HK-2 (cell line): ENCODE results near the gene ITGAD.

Source experiments
- DNase-seq: peaks from one replicate; pipeline ENCODE4 v3.0.0-alpha.2; 2018; ENCODE audit not compliant: unreplicated experiment

Gene ITGAD

DNA sequence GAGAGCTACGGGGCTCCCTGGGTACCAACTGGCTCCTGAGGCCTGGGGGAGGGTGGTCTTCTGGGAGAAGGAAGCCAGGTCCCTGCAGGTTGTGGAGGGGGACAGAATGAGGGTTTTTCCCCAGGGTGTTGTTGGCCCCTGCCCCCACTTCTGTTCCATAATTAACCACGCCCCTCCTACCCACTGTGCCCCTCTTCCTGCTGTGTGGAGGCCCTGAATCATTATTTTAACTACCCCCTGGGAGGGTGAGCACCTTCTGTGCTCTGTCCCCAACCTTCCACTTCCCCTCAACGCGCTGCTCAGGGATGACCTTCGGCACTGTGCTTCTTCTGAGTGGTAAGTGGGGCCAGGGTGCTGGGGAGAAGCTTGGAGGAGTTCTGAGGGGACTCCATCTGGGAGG, at the start of gene ITGAD:
Gene ITGAD, plus strand, starts transcription at position 280 of the 400 bp plus-strand sequence. Its CDS starts 26 bp downstream, at position 306.
- no peak for DNase-seq

DNA sequence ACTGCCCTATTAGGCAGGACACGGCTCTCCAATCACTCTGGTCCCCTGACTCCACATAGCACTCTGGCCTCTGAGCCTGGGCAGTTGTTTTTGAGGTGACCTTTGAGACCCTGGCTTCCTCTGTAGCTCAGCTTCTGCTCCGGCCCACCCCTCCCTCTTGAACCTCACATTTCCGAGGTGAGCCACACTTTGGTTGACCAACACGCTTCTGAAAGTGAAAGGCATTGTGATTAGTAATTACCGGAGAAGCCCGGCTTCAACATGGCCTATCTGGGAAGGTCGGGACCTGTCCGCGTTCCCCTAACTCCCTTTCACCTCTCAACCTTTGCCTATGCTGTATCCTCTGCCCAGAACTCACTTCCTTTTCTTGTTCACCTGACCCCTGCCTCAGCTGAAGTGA, 48.4 kb upstream of the ITGAD start:
- DNase-seq, result no peak

DNA sequence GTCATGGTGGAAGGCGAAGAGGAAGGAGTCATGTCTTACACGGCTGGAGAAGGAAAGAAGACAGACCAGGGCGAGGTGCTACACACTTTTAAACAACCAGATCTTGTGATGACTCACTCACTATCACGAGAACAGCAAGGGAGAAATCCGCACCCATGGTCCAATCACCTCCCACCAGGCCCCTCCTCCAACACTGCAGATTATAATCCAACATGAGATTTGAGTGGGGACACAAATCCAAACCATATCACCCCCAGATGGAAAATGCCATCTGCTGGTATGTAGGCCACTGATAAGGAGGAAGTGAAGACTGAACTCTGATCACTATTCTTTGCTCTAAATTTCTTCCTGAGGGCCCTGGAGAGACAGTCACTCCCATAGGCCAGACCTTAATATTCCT, 45.7 kb upstream of the ITGAD start:
- DNase-seq, result no peak

DNA sequence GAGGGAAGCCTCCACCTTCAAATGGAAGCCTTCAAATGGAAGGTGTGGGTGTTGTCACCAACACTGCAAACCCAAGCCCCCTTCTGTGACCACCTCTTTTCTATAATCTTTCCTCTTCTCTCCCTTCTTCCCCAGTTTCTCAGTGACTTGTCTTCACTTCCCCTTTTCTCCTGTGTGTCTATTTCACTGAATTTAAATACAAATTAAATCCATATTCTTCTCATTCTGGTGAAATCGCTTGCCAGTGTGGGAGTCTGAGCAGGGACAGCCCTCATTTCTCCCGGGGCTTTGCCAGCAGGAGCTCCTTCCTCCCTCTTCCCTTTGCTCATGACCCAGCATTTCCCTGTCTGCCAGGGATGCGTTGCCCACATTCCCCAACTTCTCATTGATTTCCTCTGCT, 44.6 kb upstream of the ITGAD start:
- DNase-seq, result no peak

DNA sequence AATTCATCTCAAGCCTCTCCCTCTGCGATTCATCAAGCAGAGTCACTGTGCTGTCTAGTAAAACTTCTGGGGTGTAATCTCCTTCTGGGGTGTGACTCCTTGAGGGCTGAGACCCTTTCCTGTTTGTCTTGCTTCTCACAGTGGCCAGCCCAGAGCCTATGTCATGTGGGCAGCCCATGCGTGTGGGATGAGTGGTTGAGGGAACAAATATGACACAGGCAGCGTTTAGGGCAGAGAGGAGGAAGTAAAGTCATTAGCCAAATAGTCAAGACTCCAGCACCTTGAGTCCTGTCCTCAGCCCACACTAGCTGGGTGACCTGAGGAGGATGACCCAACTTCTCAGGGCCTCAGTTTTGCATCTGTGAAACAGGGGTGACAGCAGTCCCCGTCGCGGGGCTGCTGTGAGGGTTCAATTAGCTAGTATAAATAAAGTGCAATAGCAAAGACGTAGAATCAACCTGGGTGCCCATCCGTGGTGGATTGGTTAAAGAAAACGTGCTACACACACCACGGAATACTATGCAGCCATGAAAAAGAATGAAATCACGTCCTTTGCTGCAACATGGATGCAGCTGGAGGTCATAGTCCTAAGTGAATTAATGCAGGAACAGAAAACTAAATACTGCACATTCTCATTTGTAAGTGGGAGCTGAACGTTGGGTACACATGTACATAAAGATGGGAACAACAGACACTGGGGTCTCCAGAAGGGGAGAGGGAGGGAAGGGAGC, 42.7 kb upstream of the ITGAD start:
- DNase-seq, result no peak

DNA sequence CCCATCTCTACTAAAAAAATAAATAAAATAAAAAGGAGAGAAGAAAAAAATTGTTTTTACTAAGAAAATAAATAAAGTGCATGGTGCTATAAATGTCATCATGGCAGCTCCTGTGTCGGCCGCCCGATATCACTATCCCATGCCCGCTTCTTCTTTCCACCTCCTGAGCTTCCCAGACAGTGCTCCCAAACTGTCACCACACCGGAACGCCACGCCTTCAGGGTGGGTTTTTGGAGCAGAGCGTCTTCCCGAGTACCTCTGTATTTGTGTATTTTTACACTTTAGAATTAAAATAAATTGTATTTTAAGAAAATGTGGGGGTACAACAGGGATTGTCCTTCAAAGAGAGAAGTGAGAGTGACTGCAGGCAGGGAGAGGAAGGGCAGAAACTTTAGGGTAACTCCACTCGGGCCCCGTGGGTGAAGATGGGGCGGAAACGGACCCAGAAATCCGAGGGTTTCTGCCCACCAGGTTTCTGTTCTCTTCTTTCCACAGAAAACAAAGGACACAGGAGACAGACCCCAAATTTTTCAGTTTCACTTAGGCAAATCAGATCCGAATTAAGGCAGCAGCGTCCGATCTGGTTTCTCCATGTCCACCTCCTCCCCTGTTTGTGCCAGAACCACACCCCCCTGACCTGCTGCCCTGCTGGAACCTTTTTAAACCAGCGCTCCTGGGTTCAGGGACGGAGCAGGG, 41.7 kb upstream of the ITGAD start:
- DNase-seq, result no peak

DNA sequence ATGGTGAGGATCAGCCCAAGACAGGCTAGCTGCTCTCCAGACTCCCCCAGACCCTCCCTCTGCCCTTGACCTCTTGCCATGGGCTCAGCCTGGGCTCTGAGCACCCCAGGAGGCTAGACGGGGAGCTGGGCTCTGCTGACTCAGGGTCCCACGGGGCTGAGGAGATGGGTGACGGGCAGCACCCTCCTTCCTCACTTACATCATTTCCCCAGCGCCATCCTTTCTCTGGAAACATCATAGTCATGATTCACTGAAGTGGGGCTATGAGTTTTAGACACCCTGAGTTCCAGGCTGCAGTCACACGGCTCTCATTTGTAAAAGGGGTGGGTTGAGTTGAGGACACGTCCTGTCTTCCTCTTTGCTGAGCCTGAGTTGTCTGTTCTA, 41.2 kb upstream of the ITGAD start:
- DNase-seq, result no peak

DNA sequence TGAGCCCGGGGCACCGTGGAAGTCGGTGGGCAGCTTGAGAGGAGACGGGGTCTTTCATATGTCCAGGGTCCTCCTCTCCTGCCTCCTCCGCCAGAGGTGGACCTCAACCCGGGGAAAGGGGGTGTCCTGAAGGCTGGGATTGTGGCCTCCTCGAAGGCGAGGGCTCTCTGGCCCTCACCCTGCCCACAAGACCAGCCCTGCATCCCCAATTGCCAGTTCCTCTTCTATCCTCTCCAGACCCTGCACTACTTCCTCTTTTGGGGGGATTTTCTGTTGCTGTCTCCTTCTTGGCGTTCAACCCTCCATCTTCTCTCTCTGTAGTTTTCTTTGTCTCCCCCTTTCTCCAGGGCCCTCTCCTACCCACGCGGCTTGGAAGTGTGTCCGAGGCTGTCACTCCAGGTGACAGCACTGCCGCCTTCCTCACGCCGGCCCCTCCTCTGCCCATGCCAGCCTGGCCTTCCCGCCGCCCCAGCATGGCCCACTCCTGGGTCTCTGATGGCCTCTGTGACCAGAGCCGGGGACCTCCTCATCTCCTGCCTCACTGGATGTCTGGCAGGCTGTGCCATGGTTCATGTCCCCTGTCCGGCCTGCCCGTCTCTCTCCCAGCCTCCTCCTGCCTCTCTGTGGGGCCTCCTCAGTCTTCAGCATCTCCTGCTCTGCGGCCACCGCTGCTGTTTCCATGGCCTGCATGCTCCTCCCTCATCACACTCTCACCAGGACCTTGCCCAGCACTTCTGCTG, 40.6 kb upstream of the ITGAD start:
- no peak for DNase-seq

DNA sequence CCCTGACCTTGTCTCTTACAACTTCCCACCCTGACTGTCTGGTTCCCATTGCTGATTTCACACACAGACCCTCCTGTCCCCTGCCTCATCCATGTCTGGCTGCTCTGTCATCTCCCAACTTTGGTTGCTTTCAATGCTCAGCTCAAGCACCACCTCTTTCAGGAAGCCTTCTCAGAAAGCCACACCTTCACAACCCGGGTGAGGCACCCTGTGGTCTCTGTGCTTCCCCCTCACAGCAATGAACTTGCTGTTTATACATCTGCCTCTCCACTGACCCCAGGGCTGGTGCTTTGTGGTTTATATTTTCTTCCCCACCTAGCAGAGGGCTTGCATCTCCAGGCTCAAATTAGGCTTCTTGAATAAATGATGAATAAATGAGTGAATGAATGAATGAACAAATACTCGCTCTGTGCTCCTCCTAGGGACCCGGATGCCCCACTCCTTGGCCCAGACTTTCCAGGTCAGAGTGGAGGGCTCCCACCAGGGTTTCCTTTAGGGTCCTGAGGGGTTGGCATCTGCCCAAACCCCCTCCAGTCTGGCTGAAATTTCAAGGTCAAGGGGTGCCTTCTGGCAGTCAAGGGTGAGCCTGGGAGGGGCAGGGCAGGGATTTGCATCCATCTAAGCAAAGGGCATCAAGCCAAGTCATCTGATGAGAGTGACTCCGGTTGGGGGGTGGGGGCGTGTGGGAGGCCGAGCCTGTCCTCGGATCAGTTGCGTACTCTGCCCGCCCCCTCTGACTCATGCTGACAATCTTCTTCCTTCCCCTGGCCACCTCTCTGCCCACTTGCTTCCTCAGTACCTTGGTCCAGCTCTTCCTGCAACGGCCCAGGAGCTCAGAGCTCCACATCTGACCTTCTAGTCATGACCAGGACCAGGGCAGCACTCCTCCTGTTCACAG, 38.5 kb upstream of the ITGAD start, which contains the start of gene ITGAX:
Gene ITGAX, plus strand, starts transcription at position 783 of the 898 bp plus-strand sequence. Its CDS starts 79 bp downstream, at position 862.
- peak; percentile 83 for DNase-seq

DNA sequence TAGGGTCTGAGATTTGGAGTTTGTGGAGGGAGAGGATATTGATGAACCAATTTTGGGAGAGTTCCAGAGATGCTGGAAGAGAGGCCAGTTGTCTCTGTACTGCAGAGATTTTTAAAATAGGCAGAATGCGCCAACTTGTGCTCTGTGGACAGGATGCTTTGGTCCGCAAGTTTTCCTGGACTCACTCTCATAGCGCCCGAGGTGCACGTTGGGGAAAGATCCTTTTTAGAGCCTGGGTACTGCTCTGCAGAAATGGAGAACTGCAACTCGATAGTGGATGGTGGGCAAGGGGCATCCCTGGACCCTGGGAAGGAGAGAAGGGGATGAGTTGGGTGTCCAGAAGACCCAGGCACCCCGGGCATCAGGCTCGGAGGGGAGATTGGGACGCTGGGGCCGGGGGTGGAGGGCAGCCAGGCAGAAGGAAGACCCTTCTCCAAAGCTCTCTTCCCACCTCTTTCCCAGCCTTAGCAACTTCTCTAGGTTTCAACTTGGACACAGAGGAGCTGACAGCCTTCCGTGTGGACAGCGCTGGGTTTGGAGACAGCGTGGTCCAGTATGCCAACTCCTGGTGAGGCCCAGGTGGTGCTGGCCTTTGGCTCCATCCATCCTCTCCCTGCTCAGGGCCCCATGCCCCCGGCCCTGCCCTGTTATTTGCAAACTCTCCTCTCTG, 37.6 kb upstream of the ITGAD start:
- DNase-seq, result no peak

DNA sequence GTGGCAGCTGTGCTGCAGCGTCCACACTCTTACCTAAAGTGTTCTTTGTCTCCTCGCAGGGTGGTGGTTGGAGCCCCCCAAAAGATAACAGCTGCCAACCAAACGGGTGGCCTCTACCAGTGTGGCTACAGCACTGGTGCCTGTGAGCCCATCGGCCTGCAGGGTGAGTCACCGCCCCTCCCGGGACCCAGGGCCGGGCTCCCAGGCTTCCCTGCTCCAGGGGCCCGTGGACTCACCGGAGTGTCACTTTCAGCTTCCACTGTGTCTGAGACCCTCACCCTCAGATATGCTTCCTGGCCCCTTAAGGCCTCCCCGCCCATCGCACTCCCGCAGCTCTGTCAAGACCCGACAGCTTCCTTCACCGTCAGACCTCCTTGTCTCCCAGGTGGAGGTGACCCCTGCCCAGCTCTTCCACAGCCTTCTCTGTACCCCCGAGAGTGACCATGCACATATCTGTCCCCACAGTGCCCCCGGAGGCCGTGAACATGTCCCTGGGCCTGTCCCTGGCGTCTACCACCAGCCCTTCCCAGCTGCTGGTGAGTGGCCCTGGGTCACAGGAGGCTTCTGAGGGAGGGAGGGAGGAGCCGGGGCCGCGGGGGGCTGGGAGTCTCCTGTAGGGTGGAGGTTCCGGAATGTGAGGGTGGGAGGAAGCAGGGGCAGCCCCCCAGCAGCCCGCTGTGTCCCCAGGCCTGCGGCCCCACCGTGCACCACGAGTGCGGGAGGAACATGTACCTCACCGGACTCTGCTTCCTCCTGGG, 36.4 kb upstream of the ITGAD start:
- DNase-seq, result no peak

DNA sequence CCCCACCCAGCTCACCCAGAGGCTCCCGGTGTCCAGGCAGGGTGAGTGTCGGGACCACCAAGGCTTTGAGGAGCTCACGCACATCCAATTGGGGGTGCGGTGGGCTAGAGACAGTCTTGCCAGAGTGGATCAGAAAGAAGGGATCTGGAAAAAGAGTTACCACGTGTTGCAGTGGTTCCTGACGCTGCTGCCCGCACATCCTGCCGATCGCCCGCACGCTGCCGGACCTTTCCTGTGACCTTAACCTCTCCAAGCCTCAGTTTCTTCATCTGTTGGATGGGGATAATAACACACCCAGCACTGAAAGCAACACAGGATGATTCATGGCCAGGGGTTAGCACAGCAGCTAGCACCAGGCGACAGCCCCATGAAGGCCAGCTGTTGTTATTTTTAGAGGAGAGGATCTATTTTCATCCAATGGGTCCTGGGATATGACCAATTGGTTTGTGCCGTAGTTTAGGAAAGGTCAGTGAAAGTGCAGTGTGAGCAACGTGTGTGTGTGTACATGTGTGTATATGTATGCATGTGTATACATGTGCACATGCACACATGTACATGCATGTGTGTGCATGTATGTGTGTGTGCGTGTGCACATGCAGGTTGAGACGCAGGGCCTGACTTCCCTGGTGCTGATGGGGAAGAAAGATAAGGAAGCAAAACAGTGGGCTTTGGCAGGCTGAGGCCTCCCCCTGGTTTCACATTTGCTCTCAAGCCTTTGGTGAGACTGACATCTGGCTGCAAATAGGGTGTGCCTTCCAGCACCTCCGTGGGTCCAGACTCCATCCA, 35.6 kb upstream of the ITGAD start:
- DNase-seq, result no peak

DNA sequence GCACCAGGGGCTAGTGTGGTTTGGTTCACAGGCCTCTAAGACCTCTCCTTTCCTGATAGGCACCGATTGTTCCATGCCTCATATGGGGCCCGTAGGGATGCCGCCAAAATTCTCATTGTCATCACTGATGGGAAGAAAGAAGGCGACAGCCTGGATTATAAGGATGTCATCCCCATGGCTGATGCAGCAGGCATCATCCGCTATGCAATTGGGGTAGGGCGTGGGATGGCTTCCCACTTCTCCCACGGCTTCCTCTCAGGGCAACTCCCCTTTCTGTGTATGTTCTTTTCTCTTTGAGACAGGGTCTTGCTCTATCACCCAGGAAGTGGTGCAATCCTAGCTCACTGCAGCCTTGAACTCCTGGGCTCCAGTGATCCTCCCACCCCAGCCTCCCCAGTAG, 32.9 kb upstream of the ITGAD start:
- no peak for DNase-seq

DNA sequence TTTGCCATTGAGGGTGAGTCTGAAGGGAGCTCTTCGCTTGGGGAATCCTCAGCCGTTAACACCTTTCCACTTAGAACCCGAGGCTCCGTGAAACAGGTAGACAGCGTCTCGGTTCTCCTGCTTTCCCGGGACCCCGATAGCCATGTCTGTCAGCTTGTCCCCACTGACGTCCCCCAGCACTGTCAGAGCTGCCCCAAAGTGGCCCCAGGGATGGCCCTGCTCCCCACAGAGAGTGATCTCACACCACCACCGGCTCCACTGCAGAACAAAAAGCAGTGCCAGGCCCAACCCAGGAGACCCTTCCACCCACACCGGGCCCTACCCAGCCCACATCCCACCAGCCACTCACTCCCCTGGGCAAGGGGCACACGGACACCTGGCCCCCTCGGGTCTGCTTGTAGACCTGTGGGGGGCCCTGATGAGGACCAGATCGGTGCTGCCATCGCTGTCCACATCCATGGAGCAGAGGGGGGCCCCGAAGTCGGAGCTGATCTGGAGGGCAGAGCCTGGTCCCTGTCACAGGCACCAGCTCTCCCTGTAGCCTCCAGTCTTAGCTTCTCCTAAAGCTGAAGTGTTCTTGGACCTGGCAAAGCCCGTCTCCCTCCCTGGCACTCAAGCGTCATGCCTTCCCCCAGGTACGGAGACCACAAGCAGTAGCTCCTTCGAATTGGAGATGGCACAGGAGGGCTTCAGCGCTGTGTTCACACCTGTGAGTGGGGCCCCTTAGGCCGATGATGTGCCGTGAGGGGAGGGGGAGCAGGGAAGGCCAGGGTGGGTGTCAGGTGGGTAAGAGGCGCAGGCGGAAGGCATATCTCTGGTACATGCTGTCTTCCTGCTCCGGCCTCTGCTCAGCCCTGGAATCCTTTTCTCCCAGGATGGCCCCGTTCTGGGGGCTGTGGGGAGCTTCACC, 31.7 kb upstream of the ITGAD start:
- no peak for DNase-seq

DNA sequence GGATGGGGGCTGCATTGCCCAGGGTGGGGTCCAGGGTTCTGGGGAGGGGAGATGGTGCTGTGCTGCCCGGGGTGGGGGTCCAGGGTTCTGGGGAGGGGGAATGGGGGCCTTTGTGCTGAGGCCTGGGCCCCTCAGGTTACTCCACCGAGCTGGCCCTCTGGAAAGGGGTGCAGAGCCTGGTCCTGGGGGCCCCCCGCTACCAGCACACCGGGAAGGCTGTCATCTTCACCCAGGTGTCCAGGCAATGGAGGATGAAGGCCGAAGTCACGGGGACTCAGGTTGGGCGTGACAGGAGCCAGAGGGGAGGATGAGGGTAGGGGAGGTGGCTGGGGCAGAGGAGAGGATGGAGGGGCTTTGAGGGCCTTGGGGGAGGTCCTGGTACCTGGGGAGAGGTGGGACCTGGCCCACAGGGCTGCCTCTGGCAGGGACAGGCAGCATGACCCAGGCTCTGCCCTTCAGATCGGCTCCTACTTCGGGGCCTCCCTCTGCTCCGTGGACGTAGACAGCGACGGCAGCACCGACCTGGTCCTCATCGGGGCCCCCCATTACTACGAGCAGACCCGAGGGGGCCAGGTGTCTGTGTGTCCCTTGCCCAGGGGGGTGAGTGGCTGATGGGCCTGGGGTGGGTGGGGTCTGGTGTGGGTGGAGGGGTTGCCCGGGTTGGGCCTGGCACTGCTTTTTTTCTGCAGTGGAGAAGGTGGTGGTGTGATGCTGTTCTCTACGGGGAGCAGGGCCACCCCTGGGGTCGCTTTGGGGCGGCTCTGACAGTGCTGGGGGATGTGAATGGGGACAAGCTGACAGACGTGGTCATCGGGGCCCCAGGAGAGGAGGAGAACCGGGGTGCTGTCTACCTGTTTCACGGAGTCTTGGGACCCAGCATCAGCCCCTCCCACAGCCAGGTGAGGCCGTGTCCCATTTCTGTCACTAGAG, 30.4 kb upstream of the ITGAD start:
- DNase-seq, result no peak

DNA sequence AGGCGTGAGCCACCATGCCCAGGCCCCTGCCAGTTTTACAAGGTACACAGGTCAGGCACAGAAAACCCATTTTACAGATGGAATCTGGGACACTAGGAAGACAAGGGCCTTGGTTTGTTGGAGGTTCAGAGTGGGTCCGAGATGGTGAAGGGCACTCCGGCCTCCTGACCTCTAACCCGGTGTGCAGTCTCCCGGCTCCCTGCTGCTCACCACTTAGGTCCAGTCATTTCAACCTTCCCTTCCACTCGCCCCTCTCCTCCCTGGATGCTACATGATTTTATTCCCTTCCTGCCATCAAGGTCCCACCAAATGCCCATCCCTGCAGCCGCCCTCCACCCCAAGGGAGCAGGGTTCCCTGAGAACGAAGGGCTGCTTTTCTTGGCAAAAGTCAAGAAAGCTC, 29.4 kb upstream of the ITGAD start:
- DNase-seq, result no peak

DNA sequence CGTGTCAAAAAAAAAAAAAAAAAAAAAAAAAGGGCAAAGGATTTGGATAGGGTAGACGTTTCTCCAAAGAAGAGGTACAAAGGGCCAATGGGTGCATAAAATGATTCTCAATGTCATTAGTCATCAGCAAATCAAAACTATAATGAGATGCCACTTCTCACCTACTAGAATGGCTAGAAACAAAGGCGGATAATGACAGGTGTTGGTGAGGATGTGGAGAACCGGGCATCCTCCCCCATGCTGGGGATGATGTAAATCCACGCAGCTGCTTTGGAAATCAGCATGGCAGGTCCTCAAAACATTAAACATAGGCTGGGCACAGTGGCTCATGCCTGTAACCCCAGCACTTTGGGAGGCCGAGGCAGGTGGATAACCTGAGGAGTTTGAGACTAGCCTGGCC, 28.7 kb upstream of the ITGAD start:
- DNase-seq, result no peak
